ENCODE data around the gene CDC42BPB. TPM values are rescaled to one million over a fixed set of nuclear protein-coding genes. Genes with fewer than 3 reads are reported as not detected.

Gene CDC42BPB
- total RNA-seq, 1 experiment from 2014 or later: 103 TPM

DNA sequence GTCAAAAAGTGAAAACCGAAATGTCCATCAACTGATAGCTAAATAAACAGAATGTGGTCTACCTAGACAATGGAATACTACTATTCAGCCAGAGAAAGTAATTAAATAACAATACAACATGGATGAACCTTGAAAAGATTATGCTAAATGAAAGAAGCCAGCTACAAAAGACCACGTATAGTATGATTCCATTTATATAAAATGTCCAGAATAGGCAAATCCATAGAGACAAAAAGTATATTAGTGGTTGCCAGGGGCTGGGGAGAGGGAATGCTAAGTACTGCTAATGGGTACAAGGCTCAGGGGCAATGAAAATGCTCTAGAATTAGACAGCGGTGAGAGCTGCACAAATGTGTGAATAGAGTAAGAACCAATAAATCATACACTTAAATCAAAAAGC is 29.9 kb downstream of the CDC42BPB start:
- TF ChIP-seq, protein P1, sequence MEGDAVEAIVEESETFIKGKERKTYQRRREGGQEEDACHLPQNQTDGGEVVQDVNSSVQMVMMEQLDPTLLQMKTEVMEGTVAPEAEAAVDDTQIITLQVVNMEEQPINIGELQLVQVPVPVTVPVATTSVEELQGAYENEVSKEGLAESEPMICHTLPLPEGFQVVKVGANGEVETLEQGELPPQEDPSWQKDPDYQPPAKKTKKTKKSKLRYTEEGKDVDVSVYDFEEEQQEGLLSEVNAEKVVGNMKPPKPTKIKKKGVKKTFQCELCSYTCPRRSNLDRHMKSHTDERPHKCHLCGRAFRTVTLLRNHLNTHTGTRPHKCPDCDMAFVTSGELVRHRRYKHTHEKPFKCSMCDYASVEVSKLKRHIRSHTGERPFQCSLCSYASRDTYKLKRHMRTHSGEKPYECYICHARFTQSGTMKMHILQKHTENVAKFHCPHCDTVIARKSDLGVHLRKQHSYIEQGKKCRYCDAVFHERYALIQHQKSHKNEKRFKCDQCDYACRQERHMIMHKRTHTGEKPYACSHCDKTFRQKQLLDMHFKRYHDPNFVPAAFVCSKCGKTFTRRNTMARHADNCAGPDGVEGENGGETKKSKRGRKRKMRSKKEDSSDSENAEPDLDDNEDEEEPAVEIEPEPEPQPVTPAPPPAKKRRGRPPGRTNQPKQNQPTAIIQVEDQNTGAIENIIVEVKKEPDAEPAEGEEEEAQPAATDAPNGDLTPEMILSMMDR (conservative IDR thresholded peaks at IDR 0.05): no peak
- peaks cover 16 to 29% of the 10 kb centered on the region in 2 experiments for H3K4me1 Mint-ChIP-seq
- no peak overlapping the region for H2AK5ac ChIP-seq (ENCODE audit: insufficient read length, low read length)
- no peak overlapping the region for H3K4ac ChIP-seq (ENCODE audit: low read depth, low read length)
- no peak overlapping the region for H3K23ac ChIP-seq (ENCODE audit: insufficient read length, low read depth, low read length)
- H4K5ac ChIP-seq (ENCODE audit: insufficient read length, low read depth, low read length): no peak overlapping the region
- no peak for DNase-seq
- H4K20me1 ChIP-seq (ENCODE audit: control insufficient read depth, insufficient read depth, insufficient read length): no peaks in the 10 kb centered on the region
- H2BK15ac ChIP-seq (ENCODE audit: low read depth, low read length): no peak overlapping the region
- no peaks in the 10 kb centered on the region for H3K27me3 ChIP-seq (ENCODE audit: insufficient read depth, low read length)
- H2BK12ac ChIP-seq (ENCODE audit: insufficient read length, low read depth, low read length): no peak overlapping the region
- H4K91ac ChIP-seq (ENCODE audit: insufficient read length, low read depth, low read length): no peak overlapping the region
- H3K9me3 ChIP-seq (ENCODE audit: control insufficient read depth, low read depth, low read length): no peaks in the 10 kb centered on the region
- WGBS (ENCODE audit: extremely low coverage, insufficient read length, low lambda C conversion rate): no CpG with 5 or more reads among the region's 3 CpGs
- peaks cover 5% of the 10 kb centered on the region; the same call in 1 of the 2 replicates for H3K79me2 ChIP-seq (ENCODE audit: insufficient read depth, low read length)
- H2BK5ac ChIP-seq (ENCODE audit: insufficient read length, low read length): no peak overlapping the region
- H2BK20ac ChIP-seq (ENCODE audit: low read depth, low read length, poor library complexity, severe bottlenecking): no peak overlapping the region
- no peak overlapping the region for H3K4me2 ChIP-seq (ENCODE audit: insufficient read depth, insufficient read length, low read length)
- H3K14ac ChIP-seq (ENCODE audit: insufficient read depth, low read length): no peak overlapping the region
- H3K27ac Mint-ChIP-seq: no peak overlapping the region
- H3K4me3 Mint-ChIP-seq: no peak overlapping the region
- no peaks in the 10 kb centered on the region for H3K27me3 Mint-ChIP-seq (ENCODE audit: low read depth)
- H3T11ph ChIP-seq (ENCODE audit: low read length): no peak overlapping the region
- H2BK120ac ChIP-seq (ENCODE audit: low read depth, low read length, poor library complexity, severe bottlenecking): no peak overlapping the region
- 0 out of 2 replicates have a peak, but pooled peaks cover 1% of the 10 kb centered on the region for H3K4me1 ChIP-seq (ENCODE audit: insufficient read depth, low read length)
- peaks cover 6 to 8% of the 10 kb centered on the region in 2 experiments; a peak in 3 of 5 replicates for H3K9me3 Mint-ChIP-seq
- H3K9ac ChIP-seq (ENCODE audit: extremely low read depth, insufficient read length, low read length): no peak overlapping the region
- H4K8ac ChIP-seq (replicated peaks; ENCODE audit: insufficient read length, low read depth, low read length): no peak overlapping the region
- H3K18ac ChIP-seq (ENCODE audit: insufficient read length, low read depth, low read length): no peak overlapping the region
- H2AFZ ChIP-seq (ENCODE audit: low read length): no peak overlapping the region
- H3K79me1 ChIP-seq (ENCODE audit: insufficient read depth, low read depth, low read length, poor library complexity, severe bottlenecking): peaks cover 3% of the 10 kb centered on the region
- peaks cover 9 to 13% (median 9%) of the 10 kb centered on the region in 3 experiments for H3K36me3 Mint-ChIP-seq (ENCODE audit: insufficient read depth in 1 of 3, low read depth in 3 of 3)
- H3K23me2 ChIP-seq (ENCODE audit: insufficient read length, low read depth, low read length, poor library complexity, severe bottlenecking): no peaks in the 10 kb centered on the region
- H3K27ac ChIP-seq (ENCODE audit: insufficient read length, low read depth, low read length): no peak overlapping the region
- no peak overlapping the region for H3K56ac ChIP-seq (ENCODE audit: insufficient read length, low read depth, low read length)

Measured in H9 (cell line).